NCI-H524 treated with DMSO at 0.1 percent for 48 hours (cell line): ENCODE data around the gene EVI5.
"Not testable (repeated sequence)": the region's sequence is repeated elsewhere in the genome, so short reads cannot be mapped to it uniquely, and the experiment has no call there.

ENCODE experiments used
- DNase-seq: peaks from one replicate; lab custom pipeline; 2025; lab: John Stamatoyannopoulos, UW

EVI5 gene

GRCh38 chr1:92575123-92575522 is 209.8 kb downstream of the EVI5 start:
- DNase-seq, result no peak

GRCh38 chr1:92572520-92572919 is 212.4 kb downstream of the EVI5 start:
- no peak for DNase-seq

GRCh38 chr1:92571578-92571977 is 213.3 kb downstream of the EVI5 start:
- DNase-seq, result no peak

DNA sequence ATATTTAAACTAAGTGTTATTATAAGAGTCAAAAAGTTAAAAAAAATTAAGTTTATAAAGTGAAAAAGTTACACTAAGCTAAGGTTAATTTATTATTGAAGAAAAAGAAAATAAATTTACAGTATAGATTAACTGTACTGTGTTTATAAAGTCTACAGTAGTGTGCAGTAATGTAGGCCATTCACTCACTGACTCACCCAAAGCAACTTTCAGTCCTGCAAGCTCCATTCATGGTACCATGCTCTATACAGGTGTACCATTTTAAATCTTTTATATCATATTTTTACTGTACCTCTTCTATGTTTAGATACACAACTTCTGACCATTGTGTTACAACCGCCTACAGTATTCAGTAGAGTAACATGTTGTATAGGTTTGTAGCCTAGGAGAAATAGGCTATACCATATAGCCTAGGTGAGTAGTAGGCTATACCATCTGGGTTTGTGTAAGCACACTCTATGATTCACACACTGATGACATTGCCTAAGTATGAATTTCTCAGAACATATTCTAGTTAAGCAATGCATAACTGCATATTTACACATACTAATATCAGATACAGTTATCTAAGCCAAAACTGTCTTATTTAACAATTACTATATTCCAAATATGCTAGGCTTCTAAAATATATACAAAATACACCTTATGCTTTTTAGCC is 217.6 kb downstream of the EVI5 start:
- no peak for DNase-seq

- no peak for DNase-seq
Observed at GRCh38 chr1:92563457-92564216, 221.3 kb downstream of the EVI5 start.

DNA sequence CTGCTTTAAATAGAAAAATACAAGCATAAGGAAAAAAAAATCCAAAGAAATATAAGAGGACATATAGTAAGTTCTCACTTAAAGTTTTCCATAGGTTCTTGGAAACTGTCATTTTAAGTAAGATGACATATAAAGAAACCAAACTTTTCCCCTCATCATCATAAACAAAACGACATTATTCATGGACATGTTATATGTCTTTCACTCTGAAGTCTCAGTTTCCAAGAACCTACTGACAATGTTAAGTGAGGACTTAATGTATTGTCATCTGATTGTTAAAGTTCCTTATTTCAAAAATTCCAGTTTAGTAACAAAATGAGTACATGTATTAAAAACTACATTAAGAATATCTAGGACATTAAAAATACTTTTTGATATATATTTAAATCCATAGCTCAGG is 228.6 kb downstream of the EVI5 start:
- DNase-seq, result no peak

- DNase-seq, result no peak
Observed at GRCh38 chr1:92554216-92554615, 230.7 kb downstream of the EVI5 start.

- DNase-seq, result no peak
Observed at GRCh38 chr1:92551916-92552315, 233.0 kb downstream of the EVI5 start.

GRCh38 chr1:92544756-92545165 is 240.1 kb downstream of the EVI5 start:
- no peak for DNase-seq

- DNase-seq, result no peak
Observed at GRCh38 chr1:92543131-92544055, 241.5 kb downstream of the EVI5 start.

GRCh38 chr1:92538413-92539061 is 246.4 kb downstream of the EVI5 start:
- DNase-seq, result no peak

GRCh38 chr1:92538048-92538412 is 246.9 kb downstream of the EVI5 start:
- no peak for DNase-seq

- DNase-seq, result no peak
Observed at GRCh38 chr1:92536980-92537884, 247.7 kb downstream of the EVI5 start.

- DNase-seq, result no peak
Observed at GRCh38 chr1:92536211-92536979, 248.5 kb downstream of the EVI5 start.

GRCh38 chr1:92532371-92532770 is 252.5 kb downstream of the EVI5 start:
- not testable (repeated sequence) for DNase-seq

- DNase-seq, result not testable (repeated sequence)
Observed at GRCh38 chr1:92531939-92532338, 253.0 kb downstream of the EVI5 start.

- DNase-seq, result no peak
Observed at GRCh38 chr1:92527670-92528069, 257.2 kb downstream of the EVI5 start.

DNA sequence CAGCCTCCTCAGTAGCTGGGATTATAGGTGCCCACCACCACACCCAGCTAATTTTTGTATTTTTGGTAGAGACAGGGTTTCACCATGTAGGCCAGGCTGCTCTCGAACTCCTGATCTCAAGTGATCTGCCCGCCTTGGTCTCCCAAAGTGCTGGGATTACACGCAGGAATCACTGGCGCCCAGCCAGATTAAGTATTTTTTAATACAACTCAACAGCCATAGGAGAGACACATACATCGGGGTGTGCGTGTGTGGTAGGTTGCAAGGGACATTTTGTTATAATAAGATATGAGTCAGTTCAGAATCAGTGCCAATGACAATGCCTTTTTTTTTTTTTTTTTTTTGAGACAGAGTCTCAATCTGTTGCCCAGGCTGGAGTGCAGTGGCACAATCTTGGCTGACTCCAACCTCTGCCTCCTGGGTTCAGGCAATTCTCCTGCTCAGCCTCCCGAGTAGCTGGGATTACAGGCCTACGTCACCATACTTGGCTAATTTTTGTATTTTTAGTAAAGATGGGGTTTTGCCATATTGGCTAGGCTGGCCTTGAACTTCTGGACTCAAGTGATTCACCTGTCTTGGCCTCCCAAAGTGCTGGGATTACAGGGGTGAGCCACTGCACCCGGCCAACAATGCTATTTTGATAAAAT is 259.8 kb downstream of the EVI5 start:
- DNase-seq, result not testable (repeated sequence)

DNA sequence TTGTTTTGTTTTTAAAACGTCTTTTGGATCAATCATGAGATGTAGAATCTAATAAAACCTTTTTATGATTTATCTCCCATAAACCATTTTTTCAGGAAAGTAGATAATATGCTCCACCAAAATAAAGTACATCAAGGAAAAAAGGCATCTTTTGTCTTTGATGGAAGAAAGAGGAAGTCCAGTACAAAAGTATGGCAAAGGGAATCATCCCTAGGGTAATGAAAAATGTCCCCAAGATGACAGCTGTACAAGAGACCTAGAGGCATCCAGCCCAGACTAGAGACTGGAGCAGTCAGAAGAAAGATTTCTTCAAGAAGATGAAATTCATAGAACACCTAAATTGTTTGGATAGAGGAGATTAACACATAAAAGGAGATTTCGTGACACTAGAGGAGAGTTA is 265.9 kb downstream of the EVI5 start:
- no peak for DNase-seq

DNA sequence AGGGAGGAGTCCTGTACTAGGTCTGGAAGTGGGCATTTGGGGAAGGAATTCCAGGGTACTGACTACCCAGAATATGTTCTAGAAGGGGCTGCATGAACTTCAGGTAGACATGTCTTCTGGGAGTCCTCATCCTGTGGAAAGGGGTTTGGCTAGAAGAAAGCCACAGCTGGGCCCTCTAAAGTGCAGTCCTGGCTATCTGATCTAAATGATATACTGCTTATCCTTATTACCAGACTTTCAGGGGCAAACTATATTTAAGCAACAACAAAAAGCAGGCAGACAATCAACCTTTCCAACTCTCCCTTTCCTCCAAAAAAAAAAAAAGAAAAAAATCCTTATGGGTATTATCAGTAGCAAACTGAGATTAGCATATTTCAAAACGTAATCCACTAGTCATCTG is 268.3 kb downstream of the EVI5 start:
- DNase-seq, result no peak
